ENCODE results near the gene PCDHGA1. TPM values are rescaled to one million over a fixed set of nuclear protein-coding genes. Genes with fewer than 3 reads are reported as not detected.
"Not testable (repeated sequence)": the region's sequence is repeated elsewhere in the genome, so short reads cannot be mapped to it uniquely, and the experiment has no call there.

The PCDHGA1 gene
- total RNA-seq, 1 experiment from 2014 or later = 0.34 TPM

- DNase-seq (ENCODE audit: low read depth) = not testable (repeated sequence)
These were observed 15.7 kb downstream of the PCDHGA1 start for GRCh38 chr5:141346017-141346416.

GRCh38 chr5:141349917-141350619, 19.8 kb downstream of the PCDHGA1 start, which contains the start of gene PCDHGB1:
Gene PCDHGB1 (plus strand): TSS chr5:141350099. CDS start chr5:141350261, 162 bp downstream.
- peak; percentile 73 for DNase-seq (ENCODE audit: low read depth)

GRCh38 chr5:141351591-141351990, 21.3 kb downstream of the PCDHGA1 start:
- no peak for DNase-seq (ENCODE audit: low read depth)

- no peak for DNase-seq (ENCODE audit: low read depth)
These were observed 24.7 kb downstream of the PCDHGA1 start, which contains the start of gene PCDHGA4 for GRCh38 chr5:141354900-141355469. Gene PCDHGA4 (plus strand): TSS chr5:141355021. CDS start chr5:141355108, 87 bp downstream.

GRCh38 chr5:141355641-141356040, 25.3 kb downstream of the PCDHGA1 start:
- no peak for DNase-seq (ENCODE audit: low read depth)

- DNase-seq (ENCODE audit: low read depth) = no peak
These were observed 25.8 kb downstream of the PCDHGA1 start for GRCh38 chr5:141356133-141356532.

- no peak for DNase-seq (ENCODE audit: low read depth)
These were observed 26.6 kb downstream of the PCDHGA1 start for GRCh38 chr5:141356950-141357349.

- peak; percentile 36 for DNase-seq (ENCODE audit: low read depth)
These were observed 29.6 kb downstream of the PCDHGA1 start, which contains the start of gene PCDHGB2 for GRCh38 chr5:141359790-141360426. Gene PCDHGB2 (plus strand): TSS chr5:141359994. CDS start chr5:141360136, 142 bp downstream.

GRCh38 chr5:141360685-141361084, 30.4 kb downstream of the PCDHGA1 start:
- no peak for DNase-seq (ENCODE audit: low read depth)

- DNase-seq (ENCODE audit: low read depth) = no peak
These were observed 32.4 kb downstream of the PCDHGA1 start for GRCh38 chr5:141362719-141363118.

GRCh38 chr5:141363952-141364660, 33.8 kb downstream of the PCDHGA1 start, which contains the start of gene PCDHGA5:
Gene PCDHGA5 (plus strand): TSS chr5:141364162. CDS start chr5:141364331, 169 bp downstream.
- DNase-seq (ENCODE audit: low read depth) = no peak

GRCh38 chr5:141366016-141366896, 35.9 kb downstream of the PCDHGA1 start:
- no peak for DNase-seq (ENCODE audit: low read depth)

- DNase-seq (ENCODE audit: low read depth) = peak; percentile 50
These were observed 39.9 kb downstream of the PCDHGA1 start, which contains the start of gene PCDHGB3 for GRCh38 chr5:141369994-141370848. Gene PCDHGB3 (plus strand): TSS chr5:141370242. CDS start chr5:141370395, 153 bp downstream.

GRCh38 chr5:141371572-141372475, 41.5 kb downstream of the PCDHGA1 start:
- DNase-seq (ENCODE audit: low read depth) = no peak

- no peak for DNase-seq (ENCODE audit: low read depth)
These were observed 43.5 kb downstream of the PCDHGA1 start, which contains the start of gene PCDHGA6 for GRCh38 chr5:141373673-141374317. Gene PCDHGA6 (plus strand): TSS chr5:141373891. CDS start chr5:141374084, 193 bp downstream.

GRCh38 chr5:141374627-141375026, 44.3 kb downstream of the PCDHGA1 start:
- no peak for DNase-seq (ENCODE audit: low read depth)

GRCh38 chr5:141375444-141376155, 45.3 kb downstream of the PCDHGA1 start:
- DNase-seq (ENCODE audit: low read depth) = not testable (repeated sequence)

Measured in Daoy (cell line).